Measurements from ENCODE around the gene SLC9A3. TPM values are rescaled to one million over a fixed set of nuclear protein-coding genes. Genes with fewer than 3 reads are reported as not detected.

Gene SLC9A3
- total RNA-seq, 1 experiment from 2014 or later = 1.9 TPM

DNA sequence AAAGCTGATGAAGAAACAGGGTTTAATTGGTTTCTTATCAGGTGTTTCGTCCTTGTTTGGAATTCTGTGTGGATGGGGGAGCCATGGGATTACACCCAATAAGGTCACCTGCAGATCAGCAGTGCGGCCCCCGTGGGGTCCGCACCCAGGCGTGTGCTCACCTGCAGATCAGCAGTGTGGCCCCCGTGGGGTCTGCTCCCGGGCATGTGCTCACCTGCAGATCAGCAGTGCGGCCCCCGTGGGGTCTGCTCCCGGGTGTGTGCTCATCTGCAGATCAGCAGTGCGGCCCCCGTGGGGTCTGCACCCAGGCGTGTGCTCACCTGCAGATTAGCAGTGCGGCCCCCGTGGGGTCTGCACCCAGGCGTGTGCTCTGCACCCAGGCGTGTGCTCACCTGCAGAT is 46.2 kb upstream of the SLC9A3 start:
- H3K27ac ChIP-seq (ENCODE audit: low read depth, low read length, poor library complexity, severe bottlenecking) = no peak overlapping the region
- H3K36me3 ChIP-seq (ENCODE audit: insufficient read depth, low read length, poor library complexity, severe bottlenecking) = no peaks in the 10 kb centered on the region
- no peaks in the 10 kb centered on the region for H3K4me1 ChIP-seq (ENCODE audit: insufficient read depth, low read length, poor library complexity, severe bottlenecking)
- TF ChIP-seq, protein P1, sequence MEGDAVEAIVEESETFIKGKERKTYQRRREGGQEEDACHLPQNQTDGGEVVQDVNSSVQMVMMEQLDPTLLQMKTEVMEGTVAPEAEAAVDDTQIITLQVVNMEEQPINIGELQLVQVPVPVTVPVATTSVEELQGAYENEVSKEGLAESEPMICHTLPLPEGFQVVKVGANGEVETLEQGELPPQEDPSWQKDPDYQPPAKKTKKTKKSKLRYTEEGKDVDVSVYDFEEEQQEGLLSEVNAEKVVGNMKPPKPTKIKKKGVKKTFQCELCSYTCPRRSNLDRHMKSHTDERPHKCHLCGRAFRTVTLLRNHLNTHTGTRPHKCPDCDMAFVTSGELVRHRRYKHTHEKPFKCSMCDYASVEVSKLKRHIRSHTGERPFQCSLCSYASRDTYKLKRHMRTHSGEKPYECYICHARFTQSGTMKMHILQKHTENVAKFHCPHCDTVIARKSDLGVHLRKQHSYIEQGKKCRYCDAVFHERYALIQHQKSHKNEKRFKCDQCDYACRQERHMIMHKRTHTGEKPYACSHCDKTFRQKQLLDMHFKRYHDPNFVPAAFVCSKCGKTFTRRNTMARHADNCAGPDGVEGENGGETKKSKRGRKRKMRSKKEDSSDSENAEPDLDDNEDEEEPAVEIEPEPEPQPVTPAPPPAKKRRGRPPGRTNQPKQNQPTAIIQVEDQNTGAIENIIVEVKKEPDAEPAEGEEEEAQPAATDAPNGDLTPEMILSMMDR (conservative IDR thresholded peaks at IDR 0.05; ENCODE audit: low read depth, low read length) = no peak
- TF ChIP-seq EZH2 (IDR thresholded peaks at IDR 0.05; ENCODE audit: borderline replicate concordance, low read depth, low read length, poor library complexity, severe bottlenecking) = no peak
- H3K27me3 ChIP-seq (replicated peaks; ENCODE audit: insufficient read depth, low read depth, low read length, poor library complexity) = peaks cover 52% of the 10 kb centered on the region
- no peak for DNase-seq (ENCODE audit: low spot score)
- no peak overlapping the region for H3K4me3 ChIP-seq (ENCODE audit: low read depth, low read length, poor library complexity, severe bottlenecking)
- peaks cover 6% of the 10 kb centered on the region for H3K9me3 ChIP-seq (ENCODE audit: low read depth, low read length, poor library complexity, severe bottlenecking)
- intact Hi-C loops (cut with micrococcal nuclease; ENCODE audit: unreplicated experiment) = no loop called here
- CTCF ChIA-PET = no interaction called here
- POLR2A ChIA-PET (ENCODE audit: low non-redundant PET) = no interaction called here
- no TSS peak for BruUV-seq (replicated peaks)

DNA sequence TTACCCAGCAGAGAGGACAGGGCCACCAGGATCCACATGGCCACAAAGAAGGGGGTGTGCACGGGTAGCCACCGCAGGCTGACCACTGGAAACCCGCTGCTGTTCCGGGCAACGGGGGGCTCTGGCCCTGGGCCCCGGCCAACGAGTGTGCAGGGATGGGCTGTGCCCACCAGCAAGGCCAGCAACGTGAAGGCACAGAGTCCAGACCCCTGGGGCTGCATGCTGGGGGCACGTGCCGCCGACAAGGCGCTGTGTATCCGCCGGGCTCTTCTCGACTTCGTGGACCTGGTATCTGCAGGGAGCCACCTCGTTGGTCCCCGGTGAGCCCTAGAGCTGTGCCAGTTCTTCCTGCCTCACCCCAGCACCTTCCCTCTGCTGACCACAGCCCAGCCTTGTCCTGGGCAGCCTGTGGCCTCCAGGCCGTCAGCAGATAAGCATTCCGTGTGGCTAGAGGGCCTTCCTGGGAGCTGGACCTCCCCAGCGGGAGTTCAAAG is 45.7 kb upstream of the SLC9A3 start:
- intact Hi-C loops (cut with micrococcal nuclease; ENCODE audit: unreplicated experiment) = no loop called here
- Histone ChIP-seq H3K4me1 (ENCODE audit: insufficient read depth, low read length, poor library complexity, severe bottlenecking) (no peaks in the 10 kb centered on the region), H3K4me3 (ENCODE audit: low read depth, low read length, poor library complexity, severe bottlenecking) (no peak overlapping the region), H3K27me3 (replicated peaks; ENCODE audit: insufficient read depth, low read depth, low read length, poor library complexity) (peaks cover 47% of the 10 kb centered on the region), H3K27ac (ENCODE audit: low read depth, low read length, poor library complexity, severe bottlenecking) (no peak overlapping the region), H3K36me3 (ENCODE audit: insufficient read depth, low read length, poor library complexity, severe bottlenecking) (no peaks in the 10 kb centered on the region), H3K9me3 (ENCODE audit: low read depth, low read length, poor library complexity, severe bottlenecking) (peaks cover 6% of the 10 kb centered on the region)
- BruUV-seq (replicated peaks) = no TSS peak
- ChIA-PET POLR2A (ENCODE audit: low non-redundant PET) (no interaction called here), CTCF (no interaction called here)
- DNase-seq (ENCODE audit: low spot score) = no peak
- TF ChIP-seq, protein P1 (conservative IDR thresholded peaks at IDR 0.05; ENCODE audit: low read depth, low read length) = no peak
- no peak for TF ChIP-seq EZH2 (IDR thresholded peaks at IDR 0.05; ENCODE audit: borderline replicate concordance, low read depth, low read length, poor library complexity, severe bottlenecking)

DNA sequence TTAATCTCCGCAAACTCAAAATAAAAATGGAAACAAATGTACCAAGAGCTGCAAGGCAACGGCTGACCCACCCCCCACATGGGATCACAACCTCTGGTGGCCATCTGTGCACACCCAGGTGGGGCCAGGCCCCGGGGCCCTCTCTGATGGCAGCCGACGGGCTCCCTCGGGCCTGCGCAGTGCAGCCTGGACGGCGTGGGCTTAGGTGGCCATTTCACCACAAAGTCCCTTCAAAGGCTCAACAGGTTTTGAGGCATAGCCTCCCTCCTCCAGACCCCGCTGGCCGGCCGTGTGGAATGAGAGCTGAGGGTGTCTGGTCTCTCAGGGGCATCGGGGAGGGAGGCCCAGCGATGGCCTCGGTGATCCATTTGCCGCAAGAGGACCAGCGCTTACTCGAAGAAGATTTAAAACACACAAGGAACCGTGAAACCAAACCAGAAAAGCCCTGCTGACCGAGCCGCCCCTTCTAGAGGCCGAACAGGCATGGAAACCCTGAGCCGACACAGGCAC is 45.2 kb upstream of the SLC9A3 start:
- H3K4me3 ChIP-seq (ENCODE audit: low read depth, low read length, poor library complexity, severe bottlenecking) = no peak overlapping the region
- H3K27ac ChIP-seq (ENCODE audit: low read depth, low read length, poor library complexity, severe bottlenecking) = no peak overlapping the region
- H3K9me3 ChIP-seq (ENCODE audit: low read depth, low read length, poor library complexity, severe bottlenecking) = peaks cover 6% of the 10 kb centered on the region
- TF ChIP-seq, protein P1 (conservative IDR thresholded peaks at IDR 0.05; ENCODE audit: low read depth, low read length) = no peak
- TF ChIP-seq EZH2 (IDR thresholded peaks at IDR 0.05; ENCODE audit: borderline replicate concordance, low read depth, low read length, poor library complexity, severe bottlenecking) = no peak
- H3K4me1 ChIP-seq (ENCODE audit: insufficient read depth, low read length, poor library complexity, severe bottlenecking) = no peaks in the 10 kb centered on the region
- peaks cover 47% of the 10 kb centered on the region for H3K27me3 ChIP-seq (replicated peaks; ENCODE audit: insufficient read depth, low read depth, low read length, poor library complexity)
- DNase-seq (ENCODE audit: low spot score) = no peak
- intact Hi-C loops (cut with micrococcal nuclease; ENCODE audit: unreplicated experiment) = no loop called here
- no TSS peak for BruUV-seq (replicated peaks)
- CTCF ChIA-PET = no interaction called here
- POLR2A ChIA-PET (ENCODE audit: low non-redundant PET) = no interaction called here
- H3K36me3 ChIP-seq (ENCODE audit: insufficient read depth, low read length, poor library complexity, severe bottlenecking) = no peaks in the 10 kb centered on the region

Data from A673 (cell line).